Adrenal gland (tissue), 5 donors: ENCODE data around the gene CNGA3.

Source experiments
- CTCF ChIP-seq, 6 experiments: fragments of 450-650 bp in 4 of 6; fragments of 200-600 bp in 2 of 6; sonication (generic) in 1 of 6; IDR thresholded peaks; 1 replicate in 5 of 6; 2 replicates in 1 of 6; pipeline versions ENCODE4 v1.5.1 to v1.8.0; 2016 to 2021; ENCODE audit warnings: antibody characterized with exemption in 6 of 6, mild to moderate bottlenecking in 2 of 6, moderate library complexity in 1 of 6
- POLR2A ChIP-seq, 2 donors: fragments of 450-650 bp; IDR thresholded peaks; one replicate each; pipeline ENCODE4 v1.6.1; 2017; ENCODE audit warnings: antibody characterized with exemption in 2 of 2, mild to moderate bottlenecking in 2 of 2, moderate library complexity in 1 of 2
- donor health status: DM: no; HTN: no; CAD: no.

DNA sequence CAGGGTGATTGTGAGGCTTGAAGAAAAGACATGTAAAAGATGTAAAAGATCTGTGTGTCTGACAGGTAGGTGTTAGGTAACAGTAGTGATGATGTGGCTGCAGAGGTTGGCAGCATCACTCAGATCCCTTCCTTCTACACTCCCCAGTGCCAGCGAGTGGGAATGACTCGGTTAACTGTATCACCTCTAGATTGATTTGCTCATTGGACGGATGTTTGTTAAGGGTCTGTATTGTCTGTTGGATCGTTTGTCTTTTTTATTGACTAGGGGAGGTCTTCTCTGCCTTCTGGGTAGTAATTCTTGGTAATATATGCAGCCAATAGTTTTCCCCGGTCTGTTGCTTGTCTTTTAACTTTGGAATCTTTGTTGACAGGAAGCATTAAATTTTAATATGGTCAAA, 44.8 kb upstream of the CNGA3 start:
- TF ChIP-seq CTCF (IDR thresholded peaks at IDR 0.05) (no peak), POLR2A (IDR thresholded peaks at IDR 0.05) (no peak)
